Right lobe of liver (tissue), 6 donors: ENCODE measurements around the gene ROPN1L. TPM values are rescaled to one million over a fixed set of nuclear protein-coding genes. Genes with fewer than 3 reads are reported as not detected.

Experiments
- ATAC-seq, 4 donors: fragments of 200-7000 bp; cut with Tn5 transposase; one replicate each; pipeline ENCODE4 v1.9.1; 2020; ENCODE audit warnings: mild to moderate bottlenecking in 4 of 4, moderate library complexity in 4 of 4
- DNase-seq, 3 donors: peaks; one replicate each; pipeline ENCODE4 v3.0.0-alpha.2; 2020
- H3K27ac ChIP-seq, 3 donors: fragments of 200-600 bp; one replicate each; pipeline ENCODE4 v1.8.0; 2022
- H3K27me3 ChIP-seq, 2 donors: fragments of 200-600 bp; one replicate each; pipeline ENCODE4 v1.8.0; 2022
- H3K36me3 ChIP-seq, 4 donors: fragments of 200-600 bp; sonication (generic) in 1 of 4; one replicate each; pipeline versions ENCODE4 v1.5.1 to v1.8.0; 2017 to 2022; ENCODE audit warnings: control low read depth in 1 of 4
- H3K4me1 ChIP-seq, 4 donors: fragments of 200-600 bp; sonication (generic) in 1 of 4; one replicate each; pipeline versions ENCODE4 v1.5.1 to v1.8.0; 2017 to 2022; ENCODE audit warnings: control low read depth in 1 of 4
- H3K4me3 ChIP-seq, 3 donors: fragments of 200-600 bp; one replicate each; pipeline ENCODE4 v1.8.0; 2022
- H3K9me3 ChIP-seq, 4 donors: fragments of 200-600 bp; sonication (generic) in 1 of 4; one replicate each; pipeline versions ENCODE4 v1.5.1 to v1.8.0; 2017 to 2022; ENCODE audit warnings: control low read depth in 1 of 4
- POLR2A ChIP-seq: fragments of 450-650 bp; IDR thresholded peaks from one replicate; pipeline ENCODE4 v1.6.1; 2017; ENCODE audit warnings: antibody characterized with exemption, mild to moderate bottlenecking
- WGBS: methylation state at CpG from one replicate; pipeline ENCODE4 v1.1.6; 2018; ENCODE audit warnings: low coverage, low lambda C conversion rate; ENCODE audit not compliant: insufficient coverage; ENCODE audit errors: missing lambda C conversion rate; 5-methylcytosine and 5-hydroxymethylcytosine counted together
- intact Hi-C, 2 donors: fragments of 100-400 bp; cut with DNase I; formaldehyde crosslinking; loops; one replicate each; pipeline versions ENCODE4 v1.11.2 to v1.14.1; 2022
- total RNA-seq, 6 experiments: library from RNA; depleted of rRNA in 2 of 6; stranded (reverse); fragments of >200 nt in 2 of 6; fragmentation: NEBNext Ultra II Directional in 3 of 6; extraction: Animal tissue kit (Norgen Biotek cat#: 25700) in 3 of 6; gene quantifications; one replicate each; pipeline versions ENCODE4 v1.1.0 to v1.2.4, GENCODE V29; 2016 to 2023
- TF ChIP-seq, protein P1 (sequence below), 4 donors: fragments of 200-600 bp in 3 of 4; fragments of 450-650 bp in 1 of 4; IDR thresholded peaks; one replicate each; pipeline versions ENCODE4 v1.5.1 to v1.8.0; 2016 to 2022; ENCODE audit warnings: antibody characterized with exemption in 4 of 4, mild to moderate bottlenecking in 2 of 4
- donor health status: DM: no; HTN: yes; CAD: no.
- donor health status: DM: no; HTN: no; CAD: no.
- donor health status: DM: no; HTN: no; CAD: no.
- donor health status: DM: no; HTN: yes; CAD: no.
- donor health status: DM: no; HTN: yes; CAD: no.

Gene ROPN1L
- total RNA-seq, 6 experiments from 2014 or later, result 0.24 to 0.83 (median 0.40) TPM; not detected in 2

DNA sequence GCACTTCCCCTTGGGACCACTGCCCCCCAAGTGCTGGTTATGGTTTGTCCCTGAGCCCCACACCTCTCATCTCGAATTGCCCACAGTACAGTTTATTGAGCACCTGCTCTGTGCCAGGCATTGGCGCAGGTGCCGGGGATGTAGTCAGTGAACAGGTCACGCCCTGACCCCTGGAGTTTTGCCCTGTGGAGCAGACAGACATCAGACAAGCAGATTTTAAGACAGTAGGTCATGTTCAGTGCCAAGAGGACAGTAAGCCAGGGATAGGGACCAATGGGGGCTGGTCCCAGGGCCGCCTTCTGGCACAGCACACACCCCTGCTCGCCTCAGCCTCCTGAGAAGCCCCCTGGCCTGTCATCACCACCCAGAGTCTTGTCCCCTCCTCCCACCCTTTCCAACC, 21.9 kb downstream of the ROPN1L start:
- no peak for DNase-seq

DNA sequence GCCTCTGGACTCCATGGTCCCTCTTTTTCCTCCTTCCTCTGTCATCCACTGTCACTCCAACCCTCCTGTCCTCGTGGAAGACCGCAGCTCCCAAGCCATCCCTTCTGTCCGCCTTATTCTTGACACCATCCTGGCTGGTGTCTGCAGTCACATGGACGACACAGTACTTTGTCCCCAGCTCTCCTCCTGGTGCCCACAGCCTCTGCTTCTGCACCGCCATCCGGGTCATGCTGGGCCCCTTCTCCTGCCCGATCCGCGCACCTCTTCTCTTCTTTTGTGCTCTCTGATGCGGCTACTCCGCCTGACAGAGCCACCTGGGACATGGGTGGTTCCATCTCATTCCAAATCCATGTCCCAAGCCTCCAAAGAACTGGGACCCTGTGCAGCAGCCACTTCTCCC, 22.5 kb downstream of the ROPN1L start:
- H3K4me1 ChIP-seq, result peaks cover 0 to 29% (median 8%) of the 10 kb centered on the region in 4 donors
- no peaks in the 10 kb centered on the region for H3K9me3 ChIP-seq
- no peaks in the 10 kb centered on the region for H3K27me3 ChIP-seq
- H3K27ac ChIP-seq, result no peak overlapping the region
- intact Hi-C loops, result no loop called here
- no peaks in the 10 kb centered on the region for H3K36me3 ChIP-seq
- no peak for ATAC-seq
- H3K4me3 ChIP-seq, result no peak overlapping the region
- no peak for DNase-seq
- TF ChIP-seq POLR2A, result no peak
- TF ChIP-seq, protein P1, sequence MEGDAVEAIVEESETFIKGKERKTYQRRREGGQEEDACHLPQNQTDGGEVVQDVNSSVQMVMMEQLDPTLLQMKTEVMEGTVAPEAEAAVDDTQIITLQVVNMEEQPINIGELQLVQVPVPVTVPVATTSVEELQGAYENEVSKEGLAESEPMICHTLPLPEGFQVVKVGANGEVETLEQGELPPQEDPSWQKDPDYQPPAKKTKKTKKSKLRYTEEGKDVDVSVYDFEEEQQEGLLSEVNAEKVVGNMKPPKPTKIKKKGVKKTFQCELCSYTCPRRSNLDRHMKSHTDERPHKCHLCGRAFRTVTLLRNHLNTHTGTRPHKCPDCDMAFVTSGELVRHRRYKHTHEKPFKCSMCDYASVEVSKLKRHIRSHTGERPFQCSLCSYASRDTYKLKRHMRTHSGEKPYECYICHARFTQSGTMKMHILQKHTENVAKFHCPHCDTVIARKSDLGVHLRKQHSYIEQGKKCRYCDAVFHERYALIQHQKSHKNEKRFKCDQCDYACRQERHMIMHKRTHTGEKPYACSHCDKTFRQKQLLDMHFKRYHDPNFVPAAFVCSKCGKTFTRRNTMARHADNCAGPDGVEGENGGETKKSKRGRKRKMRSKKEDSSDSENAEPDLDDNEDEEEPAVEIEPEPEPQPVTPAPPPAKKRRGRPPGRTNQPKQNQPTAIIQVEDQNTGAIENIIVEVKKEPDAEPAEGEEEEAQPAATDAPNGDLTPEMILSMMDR (IDR thresholded peaks at IDR 0.05), result no peak
- 90% methylated on average over 8 of the region's 11 CpGs for WGBS

More for the DNA sequence above, 21.9 kb downstream of the ROPN1L start:
- H3K4me3 ChIP-seq, result no peak overlapping the region
- no peaks in the 10 kb centered on the region for H3K36me3 ChIP-seq
- no peaks in the 10 kb centered on the region for H3K27me3 ChIP-seq
- TF ChIP-seq POLR2A, result no peak
- TF ChIP-seq, protein P1 (IDR thresholded peaks at IDR 0.05), result no peak
- WGBS, result 92% methylated on average over 2 of the region's 6 CpGs
- peaks cover 0 to 29% (median 8%) of the 10 kb centered on the region in 4 donors for H3K4me1 ChIP-seq
- intact Hi-C loops, result no loop called here
- H3K27ac ChIP-seq, result no peak overlapping the region
- no peaks in the 10 kb centered on the region for H3K9me3 ChIP-seq
- ATAC-seq, result peak in 1 of 4 donors; percentile 4

DNA sequence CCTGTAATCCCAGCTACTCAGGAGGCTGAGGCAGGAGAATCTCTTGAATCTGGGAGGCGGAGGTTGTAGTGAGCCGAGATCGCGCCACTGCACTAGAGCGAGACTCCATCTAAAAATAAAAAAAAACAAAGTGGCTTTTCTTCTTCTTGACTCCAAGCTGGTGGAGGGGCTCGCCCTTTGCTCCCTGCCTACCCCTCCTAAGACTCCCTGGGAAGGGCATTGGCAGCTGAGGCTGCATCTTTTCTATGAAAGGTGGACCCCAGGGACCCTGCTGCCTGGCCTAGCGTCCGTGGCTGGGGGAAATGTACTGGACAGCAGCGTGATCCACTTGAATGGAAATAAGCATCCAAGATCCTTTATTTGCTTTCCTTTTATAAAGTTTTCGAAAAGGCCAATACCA, 24.0 kb downstream of the ROPN1L start:
- 91% methylated on average over 6 of the region's 10 CpGs for WGBS
- H3K4me1 ChIP-seq, result peaks cover 0 to 21% (median 4%) of the 10 kb centered on the region in 4 donors
- no peaks in the 10 kb centered on the region for H3K36me3 ChIP-seq
- no peak overlapping the region for H3K27ac ChIP-seq
- no peak for DNase-seq
- H3K27me3 ChIP-seq, result no peaks in the 10 kb centered on the region
- ATAC-seq, result no peak
- intact Hi-C loops, result no loop called here
- TF ChIP-seq, protein P1 (IDR thresholded peaks at IDR 0.05), result no peak
- no peak for TF ChIP-seq POLR2A
- no peak overlapping the region for H3K4me3 ChIP-seq
- H3K9me3 ChIP-seq, result no peaks in the 10 kb centered on the region

DNA sequence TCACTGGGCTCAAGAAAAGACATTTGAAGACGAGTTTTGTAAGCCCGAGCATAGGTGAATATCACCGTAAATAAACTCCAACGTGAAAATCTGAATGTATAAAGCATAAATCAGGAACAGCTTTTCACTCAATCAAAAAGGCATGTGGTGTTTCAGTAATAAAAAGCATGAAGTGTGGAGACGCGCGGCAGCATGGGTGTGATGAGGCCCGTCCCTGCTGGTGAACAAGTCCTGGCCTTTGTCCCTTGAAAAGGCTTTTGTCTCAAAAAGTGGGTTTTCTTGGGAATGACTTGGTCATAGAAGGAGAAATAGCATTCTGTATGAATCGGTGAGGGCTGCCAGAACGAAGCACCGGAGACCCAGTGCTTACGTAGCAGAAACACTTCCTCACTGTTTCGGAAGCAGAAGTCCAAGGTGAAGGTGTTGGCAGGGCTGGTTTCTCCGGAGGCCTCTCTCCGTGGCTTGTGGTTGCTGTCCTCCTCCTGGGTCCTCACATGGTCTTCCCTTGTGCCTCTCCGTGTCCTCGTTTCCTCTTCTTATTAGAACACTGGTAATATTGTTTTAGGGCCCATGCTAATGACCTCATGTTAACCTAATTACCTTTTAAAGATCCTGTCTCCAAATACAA, 24.9 kb downstream of the ROPN1L start:
- Histone ChIP-seq H3K4me3 (no peak overlapping the region), H3K27ac (no peak overlapping the region), H3K9me3 (no peaks in the 10 kb centered on the region), H3K4me1 (peaks cover 0 to 13% (median 3%) of the 10 kb centered on the region in 4 donors), H3K27me3 (no peaks in the 10 kb centered on the region), H3K36me3 (no peaks in the 10 kb centered on the region)
- no peak for DNase-seq
- intact Hi-C loops, result no loop called here
- TF ChIP-seq, protein P1 (IDR thresholded peaks at IDR 0.05), result no peak
- TF ChIP-seq POLR2A, result no peak
- WGBS, result 70% methylated on average over 14 of the region's 17 CpGs
- no peak for ATAC-seq
